Fibroblast of villous mesenchyme (primary cell): ENCODE results near the gene ADGRF5. TPM values are rescaled to one million over a fixed set of nuclear protein-coding genes. Genes with fewer than 3 reads are reported as not detected.
"Not testable (repeated sequence)": the region's sequence is repeated elsewhere in the genome, so short reads cannot be mapped to it uniquely, and the experiment has no call there.

ENCODE experiments used
- DNase-seq: peaks from one replicate; pipeline ENCODE4 v3.0.0-alpha.2; 2010; ENCODE audit warnings: low read depth
- H3K4me3 ChIP-seq: 2 replicates; pipeline ENCODE4 v1.5.1; 2011; ENCODE audit warnings: low read depth, mild to moderate bottlenecking, low read length
- CTCF ChIP-seq: IDR thresholded peaks from 2 replicates; pipeline ENCODE4 v1.5.1; 2012; ENCODE audit warnings: low read depth, mild to moderate bottlenecking, low read length; ENCODE audit not compliant: insufficient read depth
- total RNA-seq: library from RNA; depleted of rRNA; stranded (reverse); fragments of >200 nt; gene quantifications from 2 replicates; pipeline ENCODE4 v1.2.3, GENCODE V29; 2012

The ADGRF5 gene
- total RNA-seq, 1 donor, result 0.86 TPM

GRCh38 chr6:46848684-46849360 lies 72.9 kb downstream of the ADGRF5 start:
- TF ChIP-seq CTCF, result peak; percentile 93
- DNase-seq, result peak; percentile 62
- H3K4me3 ChIP-seq, result no peak overlapping the region

- TF ChIP-seq CTCF, result no peak
- H3K4me3 ChIP-seq, result no peak overlapping the region
- no peak for DNase-seq
Observed at GRCh38 chr6:46845126-46845525, 76.6 kb downstream of the ADGRF5 start.

GRCh38 chr6:46842252-46842846 lies 79.4 kb downstream of the ADGRF5 start:
- DNase-seq, H3K4me3 ChIP-seq: not testable (repeated sequence)

GRCh38 chr6:46838033-46838432 lies 83.7 kb downstream of the ADGRF5 start:
- no peak for TF ChIP-seq CTCF
- H3K4me3 ChIP-seq, result no peak overlapping the region
- no peak for DNase-seq

GRCh38 chr6:46834991-46835390 lies 86.7 kb downstream of the ADGRF5 start:
- DNase-seq, H3K4me3 ChIP-seq: not testable (repeated sequence)

- DNase-seq, H3K4me3 ChIP-seq: not testable (repeated sequence)
Observed at GRCh38 chr6:46834257-46834916, 87.4 kb downstream of the ADGRF5 start.

- DNase-seq, result no peak
- H3K4me3 ChIP-seq, result no peak overlapping the region
- no peak for TF ChIP-seq CTCF
Observed at GRCh38 chr6:46832816-46833215, 88.9 kb downstream of the ADGRF5 start.

- H3K4me3 ChIP-seq, result no peak overlapping the region
- no peak for DNase-seq
- TF ChIP-seq CTCF, result no peak
Observed at GRCh38 chr6:46828939-46829338, 92.8 kb downstream of the ADGRF5 start.
